WERI-Rb-1 (cell line): Measurements from ENCODE around the gene PRSS1.

ENCODE experiments used
- DNase-seq: peaks from one replicate; pipeline ENCODE4 v3.0.0-alpha.2; 2020
- H3K27ac ChIP-seq: fragments of 250-450 bp; sonication (Bioruptor Pico); 2 replicates; pipeline ENCODE4 v1.5.1; 2020; ENCODE audit warnings: mild to moderate bottlenecking, moderate library complexity
- H3K27me3 ChIP-seq: fragments of 250-450 bp; sonication (Bioruptor Pico); 2 replicates; pipeline ENCODE4 v1.5.1; 2021; ENCODE audit warnings: mild to moderate bottlenecking, low read depth, moderate library complexity; ENCODE audit not compliant: insufficient read depth, severe bottlenecking
- H3K36me3 ChIP-seq: fragments of 250-450 bp; sonication (Bioruptor Pico); 2 replicates; pipeline ENCODE4 v1.5.1; 2020; ENCODE audit warnings: mild to moderate bottlenecking, moderate library complexity
- H3K4me3 ChIP-seq: 2 replicates; pipeline ENCODE4 v1.5.1; 2011; ENCODE audit warnings: low read depth, mild to moderate bottlenecking, control low read depth, low read length
- H3K9me3 ChIP-seq: fragments of 250-450 bp; sonication (Bioruptor Pico); 2 replicates; pipeline ENCODE4 v1.5.1; 2021; ENCODE audit warnings: mild to moderate bottlenecking, moderate library complexity; ENCODE audit not compliant: severe bottlenecking
- CTCF ChIP-seq: IDR thresholded peaks from 2 replicates; pipeline ENCODE4 v1.5.1; 2011; ENCODE audit warnings: low read depth, mild to moderate bottlenecking, control low read depth, inconsistent platforms, low read length

PRSS1 gene

GRCh38 chr7:142798451-142799436 is 49.5 kb downstream of the PRSS1 start:
- no peak for TF ChIP-seq CTCF
- no peaks in the 10 kb centered on the region for H3K9me3 ChIP-seq
- no peaks in the 10 kb centered on the region for H3K36me3 ChIP-seq
- H3K27ac ChIP-seq = no peak overlapping the region
- H3K27me3 ChIP-seq = no peaks in the 10 kb centered on the region
- H3K4me3 ChIP-seq = no peak overlapping the region
- DNase-seq = no peak

- H3K9me3 ChIP-seq = no peaks in the 10 kb centered on the region
- TF ChIP-seq CTCF = no peak
- H3K27me3 ChIP-seq = no peaks in the 10 kb centered on the region
- H3K27ac ChIP-seq = no peak overlapping the region
- no peak overlapping the region for H3K4me3 ChIP-seq
- DNase-seq = no peak
- no peaks in the 10 kb centered on the region for H3K36me3 ChIP-seq
These were observed 50.2 kb downstream of the PRSS1 start for GRCh38 chr7:142799437-142799835.

GRCh38 chr7:142800088-142800487 is 50.8 kb downstream of the PRSS1 start:
- Histone ChIP-seq H3K9me3 (no peaks in the 10 kb centered on the region), H3K4me3 (no peak overlapping the region), H3K36me3 (no peaks in the 10 kb centered on the region), H3K27ac (no peak overlapping the region), H3K27me3 (no peaks in the 10 kb centered on the region)
- no peak for TF ChIP-seq CTCF
- DNase-seq = no peak

- Histone ChIP-seq H3K36me3 (no peaks in the 10 kb centered on the region), H3K27ac (no peak overlapping the region), H3K9me3 (no peaks in the 10 kb centered on the region), H3K27me3 (no peaks in the 10 kb centered on the region), H3K4me3 (no peak overlapping the region)
- no peak for TF ChIP-seq CTCF
- no peak for DNase-seq
These were observed 51.5 kb downstream of the PRSS1 start for GRCh38 chr7:142800699-142801260.

GRCh38 chr7:142801601-142802295 is 52.5 kb downstream of the PRSS1 start:
- no peak for DNase-seq
- TF ChIP-seq CTCF = no peak
- Histone ChIP-seq H3K27me3 (no peaks in the 10 kb centered on the region), H3K9me3 (no peaks in the 10 kb centered on the region), H3K4me3 (no peak overlapping the region), H3K36me3 (no peaks in the 10 kb centered on the region), H3K27ac (no peak overlapping the region)
